ENCODE measurements around the gene MEIS2.

GRCh38 chr15:37134699-37135131, 34.4 kb upstream of the MEIS2 start:
- TF ChIP-seq TAF1 (IDR thresholded peaks at IDR 0.05; ENCODE audit: borderline replicate concordance, insufficient read depth, low read length) (no peak), SIN3A (IDR thresholded peaks at IDR 0.05; ENCODE audit: borderline replicate concordance, insufficient read depth, low read length) (no peak), POLR2AphosphoS5 (IDR thresholded peaks at IDR 0.05; ENCODE audit: low read depth, low read length) (no peak), FOXP2 (optimal IDR thresholded peaks at IDR 0.05; ENCODE audit: borderline replicate concordance, extremely low read depth, extremely low read length, insufficient read depth) (no peak)
